A549 (cell line): ENCODE results near the gene PROCA1. TPM values are rescaled to one million over a fixed set of nuclear protein-coding genes. Genes with fewer than 3 reads are reported as not detected.

ENCODE experiments used
- ATAC-seq, 2 experiments: fragments of 200-7000 bp in 1 of 2; fragments of >200 bp in 1 of 2; cut with Nextera tagmentation in 1 of 2; cut with Tn5 transposase in 1 of 2; 3 replicates each; pipeline versions ENCODE4 v1.8.0 to v1.9.1; 2018 to 2020; ENCODE audit warnings: mild to moderate bottlenecking in 1 of 2, moderate library complexity in 1 of 2
- CTCF ChIA-PET: fragments of 300-600 bp; sonication (Branson Sonifier 250); formaldehyde crosslinking; extraction: SDS; loops from one replicate; lab custom pipeline; 2021; ENCODE audit warnings: antibody characterized with exemption, inconsistent platforms; lab: Yijun Ruan, JAX
- POLR2A ChIA-PET: fragments of 350-600 bp; formaldehyde crosslinking; extraction: SDS; loops from one replicate; lab custom pipeline; 2021; ENCODE audit warnings: antibody characterized with exemption, inconsistent platforms; lab: Yijun Ruan, JAX
- DNase-seq, 2 experiments: peaks; one replicate each; pipeline versions ENCODE4 v3.0.0 to v3.0.0-alpha.2; 2011 to 2016; ENCODE audit warnings: low read depth in 1 of 2, low spot score in 1 of 2
- FAIRE-seq: peaks from 2 replicates; lab custom pipeline; 2011; peaks lifted over from hg19 to GRCh38; lab: Jason Lieb, UNC
- H3K27ac ChIP-seq, 2 experiments: fragments of >200 bp; sonication (Bioruptor Twin); formaldehyde crosslinking; 3 replicates each; pipeline ENCODE4 v1.5.1; 2016 to 2017
- H3K4me1 ChIP-seq: fragments of >200 bp; sonication (Bioruptor Twin); formaldehyde crosslinking; 3 replicates; pipeline ENCODE4 v1.6.1; 2016
- H3K4me2 ChIP-seq: fragments of >200 bp; sonication (Bioruptor Twin); formaldehyde crosslinking; 3 replicates; pipeline ENCODE4 v1.6.1; 2016
- H3K4me3 ChIP-seq: fragments of >200 bp; sonication (Bioruptor Twin); formaldehyde crosslinking; 3 replicates; pipeline ENCODE4 v1.5.1; 2016
- H3K9me3 ChIP-seq: fragments of >200 bp; sonication (Bioruptor Twin); formaldehyde crosslinking; 3 replicates; pipeline ENCODE4 v1.6.1; 2016
- BCL3 ChIP-seq: fragments of >200 bp; sonication (Bioruptor Twin); formaldehyde crosslinking; IDR thresholded peaks from 3 replicates; pipeline ENCODE4 v1.6.1; 2016
- CBX2 ChIP-seq: fragments of 200-600 bp; sonication (generic); IDR thresholded peaks from 2 replicates; pipeline ENCODE4 v1.6.1; 2016; ENCODE audit warnings: low read depth, mild to moderate bottlenecking, borderline replicate concordance
- CBX8 ChIP-seq: fragments of 200-600 bp; sonication (generic); IDR thresholded peaks from 2 replicates; pipeline ENCODE4 v1.6.1; 2016
- CHD2 ChIP-seq: fragments of 150-350 bp; IDR thresholded peaks from 2 replicates; pipeline ENCODE4 v1.6.1; 2014; ENCODE audit warnings: low read length; ENCODE audit not compliant: partially characterized antibody
- CHD4 ChIP-seq: fragments of 200-600 bp; sonication (generic); IDR thresholded peaks from 2 replicates; pipeline ENCODE4 v1.6.1; 2016; ENCODE audit warnings: antibody characterized with exemption, mild to moderate bottlenecking, borderline replicate concordance
- E2F6 ChIP-seq: IDR thresholded peaks from 2 replicates; pipeline ENCODE4 v1.6.1; 2012; ENCODE audit warnings: low read depth, borderline replicate concordance
- EHMT2 ChIP-seq: fragments of 200-600 bp; sonication (generic); IDR thresholded peaks from 2 replicates; pipeline ENCODE4 v1.6.1; 2016; ENCODE audit warnings: antibody characterized with exemption, low read depth, mild to moderate bottlenecking, moderate library complexity
- ELK1 ChIP-seq: fragments of 150-350 bp; IDR thresholded peaks from 2 replicates; pipeline ENCODE4 v1.6.1; 2014; ENCODE audit warnings: low read depth, mild to moderate bottlenecking, low read length
- ESRRA ChIP-seq: fragments of 150-350 bp; IDR thresholded peaks from 2 replicates; pipeline ENCODE4 v1.6.1; 2014; ENCODE audit warnings: mild to moderate bottlenecking, low read length, borderline replicate concordance
- FOSB ChIP-seq: fragments of 250-450 bp; sonication (Bioruptor Pico); IDR thresholded peaks from 2 replicates; pipeline ENCODE4 v1.5.0; 2020; ENCODE audit warnings: mild to moderate bottlenecking, moderate library complexity
- GATA3 ChIP-seq: IDR thresholded peaks from 2 replicates; pipeline ENCODE4 v1.6.1; 2012; ENCODE audit warnings: borderline replicate concordance
- HDAC2 ChIP-seq: fragments of 200-600 bp; sonication (generic); IDR thresholded peaks from 2 replicates; pipeline ENCODE4 v1.6.1; 2016
- HOXB13 ChIP-seq: fragments of 250-450 bp; sonication (Bioruptor Pico); IDR thresholded peaks from 2 replicates; pipeline ENCODE4 v1.5.0; 2020; ENCODE audit warnings: low read depth, mild to moderate bottlenecking, moderate library complexity
- KDM5A ChIP-seq: fragments of 200-600 bp; sonication (generic); IDR thresholded peaks from 2 replicates; pipeline ENCODE4 v1.6.1; 2016; ENCODE audit warnings: antibody characterized with exemption, mild to moderate bottlenecking
- NR3C1 ChIP-seq: fragments of >200 bp; sonication (Bioruptor Twin); formaldehyde crosslinking; IDR thresholded peaks from 3 replicates; pipeline ENCODE4 v1.6.1; 2017
- POLR2A ChIP-seq: IDR thresholded peaks from 2 replicates; pipeline ENCODE4 v1.6.1; 2012; ENCODE audit warnings: mild to moderate bottlenecking, low read length
- RAD21 ChIP-seq, 2 experiments: fragments of >200 bp in 1 of 2; sonication (Bioruptor Twin) in 1 of 2; formaldehyde crosslinking in 1 of 2; IDR thresholded peaks in 1 of 2; conservative IDR thresholded peaks in 1 of 2; 2 replicates in 1 of 2; 3 replicates in 1 of 2; pipeline ENCODE4 v1.6.1; 2012 to 2018; ENCODE audit warnings: inconsistent platforms in 1 of 2
- RNF2 ChIP-seq: fragments of 200-600 bp; sonication (generic); IDR thresholded peaks from 2 replicates; pipeline ENCODE4 v1.6.1; 2016; ENCODE audit warnings: low read depth, mild to moderate bottlenecking, antibody characterized with exemption, moderate library complexity, borderline replicate concordance
- SREBF2 ChIP-seq: fragments of 450-650 bp; IDR thresholded peaks from 2 replicates; pipeline ENCODE4 v1.6.1; 2014; ENCODE audit warnings: mild to moderate bottlenecking, moderate library complexity
- TP53 ChIP-seq: fragments of 250-450 bp; sonication (Bioruptor Pico); IDR thresholded peaks from 2 replicates; pipeline ENCODE4 v1.5.0; 2021; ENCODE audit warnings: mild to moderate bottlenecking, moderate library complexity
- ZFP36 ChIP-seq: fragments of 450-650 bp; IDR thresholded peaks from 2 replicates; pipeline ENCODE4 v1.6.1; 2014; ENCODE audit warnings: borderline replicate concordance; ENCODE audit not compliant: partially characterized antibody
- ZSCAN20 ChIP-seq: fragments of 250-450 bp; sonication (Bioruptor Pico); IDR thresholded peaks from 2 replicates; pipeline ENCODE4 v1.8.0; 2022; ENCODE audit warnings: mild to moderate bottlenecking, moderate library complexity
- WGBS: methylation state at CpG from one replicate; pipeline ENCODE4 v1.1.6; 2017; ENCODE audit errors: missing lambda C conversion rate; 5-methylcytosine and 5-hydroxymethylcytosine counted together
- polyA plus RNA-seq, 4 experiments: library from polyadenylated mRNA; depleted of rRNA in 3 of 4; stranded (reverse); fragments of >200 nt; fragmentation: RNase III in 1 of 4; extraction: RNeasy Plus Mini Kit Qiagen cat#74134 plus additional on column Dnase treatment in 1 of 4; gene quantifications; 2 replicates in 3 of 4; 3 replicates in 1 of 4; pipeline ENCODE4 v1.2.3, GENCODE V29; 2011 to 2017
- TF ChIP-seq, protein P1 (sequence below): fragments of 450-650 bp; IDR thresholded peaks from 2 replicates; pipeline ENCODE4 v1.6.1; 2014; ENCODE audit warnings: antibody characterized with exemption
- TF ChIP-seq, protein P2 (sequence below): fragments of 200-600 bp; sonication (generic); IDR thresholded peaks from 2 replicates; pipeline ENCODE4 v1.6.1; 2016; ENCODE audit warnings: antibody characterized with exemption, mild to moderate bottlenecking, moderate library complexity
- TF ChIP-seq, protein P3 (sequence below): IDR thresholded peaks from 2 replicates; pipeline ENCODE4 v1.6.1; 2012
- TF ChIP-seq, protein P4 (sequence below): fragments of 250-450 bp; sonication (Bioruptor Pico); IDR thresholded peaks from 2 replicates; pipeline ENCODE4 v1.5.0; 2021; ENCODE audit warnings: mild to moderate bottlenecking, moderate library complexity, borderline replicate concordance
- TF ChIP-seq, protein P5 (sequence below): fragments of >200 bp; sonication (Bioruptor Twin); formaldehyde crosslinking; IDR thresholded peaks from 3 replicates; pipeline ENCODE4 v1.5.1; 2016

Gene PROCA1
- polyA plus RNA-seq, 2 of the 4 experiments (the other 2 are of a cell fraction): 4.0 to 4.9 TPM

DNA sequence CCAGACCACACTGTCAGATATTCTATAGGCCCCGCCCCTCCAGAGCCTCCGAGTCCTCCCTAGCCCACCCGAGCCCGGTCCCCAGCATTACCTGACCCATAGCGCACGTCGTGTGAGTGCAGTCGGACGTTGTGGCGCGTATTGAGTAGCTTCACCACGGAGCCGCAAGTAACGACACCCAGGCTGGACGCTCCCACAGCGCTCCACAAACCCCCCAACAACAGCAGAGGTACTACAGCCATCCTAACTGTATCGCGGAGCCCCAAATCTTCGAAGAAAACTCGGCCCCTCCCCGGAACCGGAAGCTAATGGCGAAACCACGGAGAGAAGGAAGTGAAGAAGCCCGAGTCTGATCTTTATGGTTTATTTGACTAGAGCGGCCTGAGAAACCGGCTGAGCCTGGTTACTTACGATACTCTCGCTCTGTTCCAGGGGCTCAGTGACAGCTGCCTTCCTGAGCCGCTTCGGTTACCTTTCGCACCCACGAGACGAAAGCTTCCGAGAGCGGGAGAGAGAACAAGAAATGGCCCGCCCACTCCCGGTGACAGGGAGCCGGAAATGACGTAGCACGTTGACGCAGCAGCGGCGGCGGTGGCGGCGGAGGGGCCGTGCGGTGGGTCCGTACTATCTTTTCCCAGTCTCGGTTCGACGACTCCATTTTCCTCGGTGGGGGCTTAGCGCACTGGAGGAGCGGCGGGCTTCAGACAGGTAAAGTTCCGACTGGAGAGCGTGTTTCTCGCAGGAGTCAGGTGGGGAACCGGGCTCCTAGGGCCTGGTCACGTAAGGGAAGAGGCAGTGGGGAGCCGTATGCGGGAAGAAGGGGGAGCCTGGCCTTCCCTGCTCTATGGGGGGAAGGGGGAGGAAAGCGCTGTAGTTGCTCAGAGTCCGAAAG, 49.8 kb downstream of the PROCA1 start, which contains the start of the genes SDF2 and SUPT6H:
Gene SDF2, minus strand, starts transcription at position 272 of the 892 bp plus-strand sequence. Its CDS starts 30 bp downstream, at position 242.
Gene SUPT6H, plus strand, starts transcription at position 571 of the 892 bp plus-strand sequence. CDS start 11,197 bp downstream, outside the sequence.
- Histone ChIP-seq H3K4me2 (peak within 1 kb of the TSS; percentile 87), H3K4me1 (peaks cover 31% of the 10 kb centered on the region), H3K4me3 (peak within 1 kb of the TSS; percentile 74), H3K27ac (peak within 1 kb of the TSS; percentile 94 to 96), H3K9me3 (no peaks in the 10 kb centered on the region)
- ChIA-PET CTCF (interaction anchor here (0.6 to 7.1 kb wide), 15 partner anchors 9 to 217 kb away, joined by 3 to 81 read pairs (median 3); partner anchors contain the start of genes BLTP2, PIGS, PROCA1 and RPL23A), POLR2A (interaction anchor here (0.6 to 2.4 kb wide), 15 partner anchors 9 to 290 kb away, joined by 3 to 41 read pairs (median 7); partner anchors contain the start of genes BLTP2, PROCA1 and RPL23A)
- ATAC-seq: peak; percentile 92 to 97
- peak; percentile 92 to 97 for DNase-seq
- 2% methylated on average over 57 of the region's 66 CpGs for WGBS
- FAIRE-seq: no peak
- TF ChIP-seq, protein P1, sequence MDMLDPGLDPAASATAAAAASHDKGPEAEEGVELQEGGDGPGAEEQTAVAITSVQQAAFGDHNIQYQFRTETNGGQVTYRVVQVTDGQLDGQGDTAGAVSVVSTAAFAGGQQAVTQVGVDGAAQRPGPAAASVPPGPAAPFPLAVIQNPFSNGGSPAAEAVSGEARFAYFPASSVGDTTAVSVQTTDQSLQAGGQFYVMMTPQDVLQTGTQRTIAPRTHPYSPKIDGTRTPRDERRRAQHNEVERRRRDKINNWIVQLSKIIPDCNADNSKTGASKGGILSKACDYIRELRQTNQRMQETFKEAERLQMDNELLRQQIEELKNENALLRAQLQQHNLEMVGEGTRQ: no peak
- TF ChIP-seq GATA3: no peak
- TF ChIP-seq, protein P2, sequence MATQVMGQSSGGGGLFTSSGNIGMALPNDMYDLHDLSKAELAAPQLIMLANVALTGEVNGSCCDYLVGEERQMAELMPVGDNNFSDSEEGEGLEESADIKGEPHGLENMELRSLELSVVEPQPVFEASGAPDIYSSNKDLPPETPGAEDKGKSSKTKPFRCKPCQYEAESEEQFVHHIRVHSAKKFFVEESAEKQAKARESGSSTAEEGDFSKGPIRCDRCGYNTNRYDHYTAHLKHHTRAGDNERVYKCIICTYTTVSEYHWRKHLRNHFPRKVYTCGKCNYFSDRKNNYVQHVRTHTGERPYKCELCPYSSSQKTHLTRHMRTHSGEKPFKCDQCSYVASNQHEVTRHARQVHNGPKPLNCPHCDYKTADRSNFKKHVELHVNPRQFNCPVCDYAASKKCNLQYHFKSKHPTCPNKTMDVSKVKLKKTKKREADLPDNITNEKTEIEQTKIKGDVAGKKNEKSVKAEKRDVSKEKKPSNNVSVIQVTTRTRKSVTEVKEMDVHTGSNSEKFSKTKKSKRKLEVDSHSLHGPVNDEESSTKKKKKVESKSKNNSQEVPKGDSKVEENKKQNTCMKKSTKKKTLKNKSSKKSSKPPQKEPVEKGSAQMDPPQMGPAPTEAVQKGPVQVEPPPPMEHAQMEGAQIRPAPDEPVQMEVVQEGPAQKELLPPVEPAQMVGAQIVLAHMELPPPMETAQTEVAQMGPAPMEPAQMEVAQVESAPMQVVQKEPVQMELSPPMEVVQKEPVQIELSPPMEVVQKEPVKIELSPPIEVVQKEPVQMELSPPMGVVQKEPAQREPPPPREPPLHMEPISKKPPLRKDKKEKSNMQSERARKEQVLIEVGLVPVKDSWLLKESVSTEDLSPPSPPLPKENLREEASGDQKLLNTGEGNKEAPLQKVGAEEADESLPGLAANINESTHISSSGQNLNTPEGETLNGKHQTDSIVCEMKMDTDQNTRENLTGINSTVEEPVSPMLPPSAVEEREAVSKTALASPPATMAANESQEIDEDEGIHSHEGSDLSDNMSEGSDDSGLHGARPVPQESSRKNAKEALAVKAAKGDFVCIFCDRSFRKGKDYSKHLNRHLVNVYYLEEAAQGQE: no peak; the same call in 1 of the 2 replicates
- TF ChIP-seq E2F6: peak; percentile 71; the same call in 1 of the 2 replicates
- TF ChIP-seq RNF2: no peak
- TF ChIP-seq FOSB (CRISPR knock-in tag): no peak
- TF ChIP-seq SREBF2: no peak
- peak; percentile 80; the same call in 2 of the 3 replicates for TF ChIP-seq BCL3
- TF ChIP-seq ZSCAN20: no peak
- TF ChIP-seq, protein P3, sequence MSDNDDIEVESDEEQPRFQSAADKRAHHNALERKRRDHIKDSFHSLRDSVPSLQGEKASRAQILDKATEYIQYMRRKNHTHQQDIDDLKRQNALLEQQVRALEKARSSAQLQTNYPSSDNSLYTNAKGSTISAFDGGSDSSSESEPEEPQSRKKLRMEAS: peak; percentile 76
- no peak for TF ChIP-seq ZFP36
- TF ChIP-seq, protein P4, sequence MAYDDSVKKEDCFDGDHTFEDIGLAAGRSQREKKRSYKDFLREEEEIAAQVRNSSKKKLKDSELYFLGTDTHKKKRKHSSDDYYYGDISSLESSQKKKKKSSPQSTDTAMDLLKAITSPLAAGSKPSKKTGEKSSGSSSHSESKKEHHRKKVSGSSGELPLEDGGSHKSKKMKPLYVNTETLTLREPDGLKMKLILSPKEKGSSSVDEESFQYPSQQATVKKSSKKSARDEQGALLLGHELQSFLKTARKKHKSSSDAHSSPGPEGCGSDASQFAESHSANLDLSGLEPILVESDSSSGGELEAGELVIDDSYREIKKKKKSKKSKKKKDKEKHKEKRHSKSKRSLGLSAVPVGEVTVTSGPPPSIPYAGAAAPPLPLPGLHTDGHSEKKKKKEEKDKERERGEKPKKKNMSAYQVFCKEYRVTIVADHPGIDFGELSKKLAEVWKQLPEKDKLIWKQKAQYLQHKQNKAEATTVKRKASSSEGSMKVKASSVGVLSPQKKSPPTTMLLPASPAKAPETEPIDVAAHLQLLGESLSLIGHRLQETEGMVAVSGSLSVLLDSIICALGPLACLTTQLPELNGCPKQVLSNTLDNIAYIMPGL: no peak
- TF ChIP-seq POLR2A: peak; percentile 90
- TF ChIP-seq CHD4: no peak
- TF ChIP-seq CHD2: no peak
- TF ChIP-seq ELK1: 0 out of 2 replicates have a peak, but pooled peaks have one; percentile 56
- no peak for TF ChIP-seq EHMT2
- TF ChIP-seq TP53 (CRISPR knock-in tag): no peak
- no peak for TF ChIP-seq HOXB13 (CRISPR knock-in tag)
- TF ChIP-seq NR3C1: no peak
- TF ChIP-seq, protein P5, sequence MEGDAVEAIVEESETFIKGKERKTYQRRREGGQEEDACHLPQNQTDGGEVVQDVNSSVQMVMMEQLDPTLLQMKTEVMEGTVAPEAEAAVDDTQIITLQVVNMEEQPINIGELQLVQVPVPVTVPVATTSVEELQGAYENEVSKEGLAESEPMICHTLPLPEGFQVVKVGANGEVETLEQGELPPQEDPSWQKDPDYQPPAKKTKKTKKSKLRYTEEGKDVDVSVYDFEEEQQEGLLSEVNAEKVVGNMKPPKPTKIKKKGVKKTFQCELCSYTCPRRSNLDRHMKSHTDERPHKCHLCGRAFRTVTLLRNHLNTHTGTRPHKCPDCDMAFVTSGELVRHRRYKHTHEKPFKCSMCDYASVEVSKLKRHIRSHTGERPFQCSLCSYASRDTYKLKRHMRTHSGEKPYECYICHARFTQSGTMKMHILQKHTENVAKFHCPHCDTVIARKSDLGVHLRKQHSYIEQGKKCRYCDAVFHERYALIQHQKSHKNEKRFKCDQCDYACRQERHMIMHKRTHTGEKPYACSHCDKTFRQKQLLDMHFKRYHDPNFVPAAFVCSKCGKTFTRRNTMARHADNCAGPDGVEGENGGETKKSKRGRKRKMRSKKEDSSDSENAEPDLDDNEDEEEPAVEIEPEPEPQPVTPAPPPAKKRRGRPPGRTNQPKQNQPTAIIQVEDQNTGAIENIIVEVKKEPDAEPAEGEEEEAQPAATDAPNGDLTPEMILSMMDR: no peak
- TF ChIP-seq CBX8: no peak
- TF ChIP-seq CBX2: no peak
- no peak for TF ChIP-seq HDAC2
- TF ChIP-seq KDM5A: no peak; the same call in none of the 2 replicates
- no peak for TF ChIP-seq ESRRA
- no peak for TF ChIP-seq RAD21 (conservative IDR thresholded peaks at IDR 0.05 in 1 of 2, IDR thresholded peaks at IDR 0.05 in 1 of 2)
